GM12878 (cell line): ENCODE results near the gene FNDC3A. TPM values are rescaled to one million over a fixed set of nuclear protein-coding genes. Genes with fewer than 3 reads are reported as not detected.

ENCODE experiments used
- ATAC-seq: fragments of 200-7000 bp; cut with Tn5 transposase; 3 replicates; pipeline ENCODE4 v1.9.1; 2020; ENCODE audit warnings: mild to moderate bottlenecking, moderate library complexity
- BruUV-seq: library from RNA; stranded (reverse); fragments of 400-500 nt; replicated peaks from 2 replicates; lab custom pipeline; 2021; lab: Mats Ljungman, UMichigan
- CTCF ChIA-PET: fragments of 300-600 bp; sonication (Branson Sonifier 250); formaldehyde crosslinking; extraction: SDS; loops from one replicate; lab custom pipeline; 2021; ENCODE audit warnings: inconsistent platforms; lab: Yijun Ruan, JAX
- POLR2A ChIA-PET: fragments of 350-600 bp; formaldehyde crosslinking; extraction: SDS; loops from one replicate; lab custom pipeline; 2021; ENCODE audit warnings: inconsistent platforms; lab: Charles Lee
- RAD21 ChIA-PET: fragments of 300-600 bp; sonication (Branson Sonifier 250); formaldehyde crosslinking; loops from one replicate; lab custom pipeline; 2023; ENCODE audit warnings: antibody characterized with exemption; ENCODE audit not compliant: unreplicated experiment; lab: Charles Lee
- SMC1A ChIA-PET: fragments of 300-600 bp; sonication (Branson Sonifier 250); formaldehyde crosslinking; loops from one replicate; lab custom pipeline; 2023; ENCODE audit not compliant: unreplicated experiment, uncharacterized antibody; lab: Charles Lee
- DNase-seq: peaks from one replicate; pipeline ENCODE4 v3.0.0-alpha.2; 2011; ENCODE audit warnings: low read depth, low spot score
- FAIRE-seq: peaks from 3 replicates; lab custom pipeline; 2011; peaks lifted over from hg19 to GRCh38; lab: Jason Lieb, UNC
- H2AFZ ChIP-seq: 2 replicates; pipeline ENCODE4 v1.6.0; 2011; ENCODE audit warnings: low read depth, low read length, control low read depth; ENCODE audit not compliant: control insufficient read depth
- H3K27ac ChIP-seq: 2 replicates; pipeline ENCODE4 v1.5.1; 2011; ENCODE audit warnings: control low read depth; ENCODE audit not compliant: control insufficient read depth, insufficient read depth
- H3K27me3 ChIP-seq, 2 experiments: replicated peaks in 1 of 2; 2 replicates each; pipeline versions ENCODE4 v1.6.0 to v1.6.1; 2011; ENCODE audit warnings: low read length in 1 of 2; ENCODE audit not compliant: control insufficient read depth in 2 of 2, insufficient read depth in 2 of 2
- H3K36me3 ChIP-seq, 2 experiments: 2 replicates each; pipeline ENCODE4 v1.5.1; 2011; ENCODE audit warnings: low read length in 1 of 2; ENCODE audit not compliant: control insufficient read depth in 2 of 2, insufficient read depth in 2 of 2
- H3K4me1 ChIP-seq: 2 replicates; pipeline ENCODE4 v1.6.1; 2011; ENCODE audit warnings: mild to moderate bottlenecking, low read length, moderate library complexity, mixed read lengths; ENCODE audit not compliant: control insufficient read depth, insufficient read depth
- H3K4me2 ChIP-seq: 2 replicates; pipeline ENCODE4 v1.6.0; 2011; ENCODE audit warnings: control low read depth; ENCODE audit not compliant: control insufficient read depth, insufficient read depth
- H3K4me3 ChIP-seq: fragments of 200-600 bp; sonication (generic); 2 replicates; pipeline ENCODE4 v1.5.1; 2016
- H3K79me2 ChIP-seq: 2 replicates; pipeline ENCODE4 v1.6.0; 2011; ENCODE audit warnings: low read length; ENCODE audit not compliant: control insufficient read depth, insufficient read depth
- H3K9ac ChIP-seq: 2 replicates; pipeline ENCODE4 v1.8.0; 2011; ENCODE audit warnings: low read length, control low read depth, mixed read lengths; ENCODE audit not compliant: control insufficient read depth, insufficient read depth
- H3K9me3 ChIP-seq: replicated peaks from 3 replicates; pipeline ENCODE4 v1.5.1; 2011; ENCODE audit warnings: mild to moderate bottlenecking, low read length; ENCODE audit not compliant: control insufficient read depth, insufficient read depth
- H4K20me1 ChIP-seq: 2 replicates; pipeline ENCODE4 v1.6.0; 2011; ENCODE audit not compliant: control insufficient read depth, insufficient read depth
- IKZF1 ChIP-seq: fragments of 450-650 bp; conservative IDR thresholded peaks from 2 replicates; pipeline ENCODE4 v1.6.1; 2017; ENCODE audit warnings: antibody characterized with exemption, mild to moderate bottlenecking
- IRF4 ChIP-seq: IDR thresholded peaks from 2 replicates; pipeline ENCODE4 v1.6.1; 2011; ENCODE audit warnings: low read depth, low read length
- MTA3 ChIP-seq: IDR thresholded peaks from 2 replicates; pipeline ENCODE4 v1.6.1; 2012; ENCODE audit warnings: low read length, inconsistent platforms, borderline replicate concordance
- ZNF217 ChIP-seq: fragments of 450-650 bp; IDR thresholded peaks from 2 replicates; pipeline ENCODE4 v1.6.1; 2017; ENCODE audit warnings: antibody characterized with exemption, mild to moderate bottlenecking
- WGBS: methylation state at CpG from one replicate; pipeline ENCODE4 v1.1.6; 2016; ENCODE audit warnings: low lambda C conversion rate; ENCODE audit not compliant: insufficient replicate concordance, insufficient coverage; ENCODE audit errors: missing lambda C conversion rate; 5-methylcytosine and 5-hydroxymethylcytosine counted together
- in situ Hi-C: fragments of 300-500 bp; cut with MboI; formaldehyde crosslinking; loops from 9 replicates; pipeline ENCODE4 v1.14.3; 2018; ENCODE audit warnings: mixed read lengths
- intact Hi-C: fragments of 100-400 bp; cut with micrococcal nuclease; formaldehyde crosslinking; loops from one replicate; pipeline ENCODE4 v1.14.2; 2022; ENCODE audit not compliant: unreplicated experiment
- polyA plus RNA-seq, 11 experiments: library from polyadenylated mRNA; depleted of rRNA in 4 of 11; unstranded in 6 of 11; stranded (reverse) in 5 of 11; fragments of >200 nt; fragmentation: Nextera tagmentation in 4 of 11; fragmentation: Illumina TruSeq in 1 of 11; extraction: Ambion mirVana in 4 of 11; extraction: Trizol in 1 of 11; gene quantifications; 1 replicate in 1 of 11; 2 replicates in 10 of 11; pipeline versions ENCODE4 v1.2.1 to v1.2.3, GENCODE V29; 2011 to 2016; ENCODE audit warnings: inconsistent platforms in 2 of 11, missing spikeins in 2 of 11, low read depth in 1 of 11
- total RNA-seq, 4 experiments: library from RNA; depleted of rRNA in 3 of 4; stranded (reverse); fragments of >200 nt in 3 of 4; fragmentation: Illumina TruSeq in 1 of 4; extraction: Trizol in 1 of 4; gene quantifications; 2 replicates each; pipeline versions ENCODE4 v1.2.1 to v1.2.3, GENCODE V29; 2013 to 2021
- TF ChIP-seq, protein P1 (sequence below): fragments of 450-650 bp; IDR thresholded peaks from 2 replicates; pipeline ENCODE4 v1.6.1; 2016; ENCODE audit warnings: mild to moderate bottlenecking

FNDC3A gene
- total and polyA plus RNA-seq, 10 of the 15 experiments (the other 5 are each of a cell fraction or from before 2014, with no cell fraction given), result 6.3 to 46.4 (median 22.8) TPM

DNA sequence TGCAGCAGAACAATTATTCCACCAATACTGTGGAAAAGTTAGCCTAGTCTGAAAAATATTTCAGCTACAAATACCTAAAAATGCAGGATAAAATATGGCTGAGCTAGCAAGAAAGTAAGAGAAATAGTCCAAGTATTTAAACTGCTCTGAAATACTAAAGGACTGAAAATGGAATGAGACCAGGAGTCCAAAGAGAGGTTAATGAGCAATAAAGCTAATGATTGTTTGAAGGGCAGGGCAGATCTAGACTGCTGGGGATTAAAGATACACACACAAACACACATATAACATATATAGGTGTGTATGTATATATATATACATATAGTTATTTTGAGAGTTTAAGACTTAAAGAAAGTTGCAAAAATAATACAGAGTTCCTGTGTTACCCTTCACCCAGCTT is 269.4 kb downstream of the FNDC3A start (continued):
- TF ChIP-seq IKZF1 (no peak), IRF4 (no peak)

DNA sequence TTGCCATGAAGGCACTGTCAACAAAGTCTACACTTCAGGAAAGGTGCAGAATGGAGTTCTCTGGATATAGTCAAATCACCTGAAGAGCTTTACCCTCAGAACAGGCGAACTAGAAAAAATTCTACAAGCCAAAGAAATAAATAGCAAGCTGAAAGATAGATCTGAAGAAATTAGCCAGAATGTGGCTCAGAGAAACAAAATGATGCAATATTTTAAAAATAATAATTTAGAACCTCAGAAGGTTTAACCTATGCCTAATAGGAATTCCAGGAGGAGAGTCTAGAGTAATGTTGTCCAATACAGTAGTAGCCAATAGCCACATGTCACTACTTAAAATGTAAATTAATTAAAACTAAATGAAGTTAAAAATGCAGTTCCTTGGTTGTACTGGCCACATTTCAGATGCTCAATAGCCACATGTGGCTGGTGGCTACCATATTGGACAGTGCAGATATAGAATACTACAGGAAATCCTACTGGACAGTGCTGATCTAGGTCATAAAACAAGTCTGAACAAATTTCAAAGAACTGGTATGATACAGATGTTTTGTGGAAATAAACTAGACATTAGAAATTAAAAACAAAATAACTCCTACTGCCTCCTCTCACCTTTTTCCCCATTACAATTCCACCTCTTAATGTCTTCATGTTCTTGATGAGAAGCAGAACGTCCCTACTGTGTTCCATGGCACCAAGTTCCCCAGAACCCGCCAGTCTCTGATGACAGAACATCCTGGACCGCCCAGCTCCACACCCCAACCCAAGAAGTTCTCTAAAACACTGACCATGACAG is 271.3 kb downstream of the FNDC3A start:
- ATAC-seq, result peak; percentile 65
- H3K9me3 ChIP-seq, result no peaks in the 10 kb centered on the region
- no peak for DNase-seq
- WGBS, result 24% methylated on average over 4 of the region's 4 CpGs
- no peak for TF ChIP-seq MTA3
- TF ChIP-seq, protein P1, sequence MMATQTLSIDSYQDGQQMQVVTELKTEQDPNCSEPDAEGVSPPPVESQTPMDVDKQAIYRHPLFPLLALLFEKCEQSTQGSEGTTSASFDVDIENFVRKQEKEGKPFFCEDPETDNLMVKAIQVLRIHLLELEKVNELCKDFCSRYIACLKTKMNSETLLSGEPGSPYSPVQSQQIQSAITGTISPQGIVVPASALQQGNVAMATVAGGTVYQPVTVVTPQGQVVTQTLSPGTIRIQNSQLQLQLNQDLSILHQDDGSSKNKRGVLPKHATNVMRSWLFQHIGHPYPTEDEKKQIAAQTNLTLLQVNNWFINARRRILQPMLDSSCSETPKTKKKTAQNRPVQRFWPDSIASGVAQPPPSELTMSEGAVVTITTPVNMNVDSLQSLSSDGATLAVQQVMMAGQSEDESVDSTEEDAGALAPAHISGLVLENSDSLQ, result no peak
- TF ChIP-seq ZNF217, result no peak
- ChIA-PET POLR2A (interaction anchor here (0.9 to 2.0 kb wide), 3 partner anchors 11 to 381 kb away, joined by 3 to 8 read pairs (median 3); partner anchors contain the start of gene ARL11), SMC1A (interaction anchor here (0.9 to 2.4 kb wide), 8 partner anchors 8 to 136 kb away, joined by 3 to 11 read pairs (median 4); no protein-coding TSS in a partner anchor), CTCF (interaction anchor here (1.1 to 3.7 kb wide), 8 partner anchors 11 to 544 kb away, joined by 3 to 24 read pairs (median 4); no protein-coding TSS in a partner anchor), RAD21 (interaction anchor here (1.2 to 2.0 kb wide), 2 partner anchors 32 to 40 kb away, joined by 3 to 5 read pairs; no protein-coding TSS in a partner anchor)
- H4K20me1 ChIP-seq, result no peaks in the 10 kb centered on the region
- no peak for FAIRE-seq
- peak overlapping the region; percentile 95 for H2AFZ ChIP-seq
- in situ Hi-C loops, result no loop called here
- H3K4me3 ChIP-seq, result peak overlapping the region; percentile 93
- no peaks in the 10 kb centered on the region; a peak in 1 of 4 replicates for H3K27me3 ChIP-seq
- TSS peak; percentile 77 for BruUV-seq
- peaks cover 8% of the 10 kb centered on the region for H3K79me2 ChIP-seq
- H3K36me3 ChIP-seq, result no peaks in the 10 kb centered on the region
- peak overlapping the region; percentile 94 for H3K4me2 ChIP-seq
- H3K9ac ChIP-seq, result peak overlapping the region; percentile 90
- peak overlapping the region; percentile 78 for H3K27ac ChIP-seq
- H3K4me1 ChIP-seq, result no peaks in the 10 kb centered on the region
- intact Hi-C loops, result no loop called here
